Right lobe of liver (tissue), 6 donors: ENCODE measurements around the gene COMMD9. TPM values are rescaled to one million over a fixed set of nuclear protein-coding genes. Genes with fewer than 3 reads are reported as not detected.

Experiments
- ATAC-seq, 4 donors: fragments of 200-7000 bp; cut with Tn5 transposase; one replicate each; pipeline ENCODE4 v1.9.1; 2020; ENCODE audit warnings: mild to moderate bottlenecking in 4 of 4, moderate library complexity in 4 of 4
- DNase-seq, 3 donors: peaks; one replicate each; pipeline ENCODE4 v3.0.0-alpha.2; 2020
- H3K27ac ChIP-seq, 3 donors: fragments of 200-600 bp; one replicate each; pipeline ENCODE4 v1.8.0; 2022
- H3K27me3 ChIP-seq, 2 donors: fragments of 200-600 bp; one replicate each; pipeline ENCODE4 v1.8.0; 2022
- H3K36me3 ChIP-seq, 4 donors: fragments of 200-600 bp; sonication (generic) in 1 of 4; one replicate each; pipeline versions ENCODE4 v1.5.1 to v1.8.0; 2017 to 2022; ENCODE audit warnings: control low read depth in 1 of 4
- H3K4me1 ChIP-seq, 4 donors: fragments of 200-600 bp; sonication (generic) in 1 of 4; one replicate each; pipeline versions ENCODE4 v1.5.1 to v1.8.0; 2017 to 2022; ENCODE audit warnings: control low read depth in 1 of 4
- H3K4me3 ChIP-seq, 3 donors: fragments of 200-600 bp; one replicate each; pipeline ENCODE4 v1.8.0; 2022
- H3K9me3 ChIP-seq, 4 donors: fragments of 200-600 bp; sonication (generic) in 1 of 4; one replicate each; pipeline versions ENCODE4 v1.5.1 to v1.8.0; 2017 to 2022; ENCODE audit warnings: control low read depth in 1 of 4
- POLR2A ChIP-seq: fragments of 450-650 bp; IDR thresholded peaks from one replicate; pipeline ENCODE4 v1.6.1; 2017; ENCODE audit warnings: antibody characterized with exemption, mild to moderate bottlenecking
- WGBS: methylation state at CpG from one replicate; pipeline ENCODE4 v1.1.6; 2018; ENCODE audit warnings: low coverage, low lambda C conversion rate; ENCODE audit not compliant: insufficient coverage; ENCODE audit errors: missing lambda C conversion rate; 5-methylcytosine and 5-hydroxymethylcytosine counted together
- intact Hi-C, 2 donors: fragments of 100-400 bp; cut with DNase I; formaldehyde crosslinking; loops; one replicate each; pipeline versions ENCODE4 v1.11.2 to v1.14.1; 2022
- total RNA-seq, 6 experiments: library from RNA; depleted of rRNA in 2 of 6; stranded (reverse); fragments of >200 nt in 2 of 6; fragmentation: NEBNext Ultra II Directional in 3 of 6; extraction: Animal tissue kit (Norgen Biotek cat#: 25700) in 3 of 6; gene quantifications; one replicate each; pipeline versions ENCODE4 v1.1.0 to v1.2.4, GENCODE V29; 2016 to 2023
- TF ChIP-seq, protein P1 (sequence below), 4 donors: fragments of 200-600 bp in 3 of 4; fragments of 450-650 bp in 1 of 4; IDR thresholded peaks; one replicate each; pipeline versions ENCODE4 v1.5.1 to v1.8.0; 2016 to 2022; ENCODE audit warnings: antibody characterized with exemption in 4 of 4, mild to moderate bottlenecking in 2 of 4
- donor health status: DM: no; HTN: yes; CAD: no.
- donor health status: DM: no; HTN: no; CAD: no.
- donor health status: DM: no; HTN: no; CAD: no.
- donor health status: DM: no; HTN: yes; CAD: no.
- donor health status: DM: no; HTN: yes; CAD: no.

Gene COMMD9
- total RNA-seq, 6 experiments from 2014 or later = 30.6 to 41.4 (median 34.6) TPM

DNA sequence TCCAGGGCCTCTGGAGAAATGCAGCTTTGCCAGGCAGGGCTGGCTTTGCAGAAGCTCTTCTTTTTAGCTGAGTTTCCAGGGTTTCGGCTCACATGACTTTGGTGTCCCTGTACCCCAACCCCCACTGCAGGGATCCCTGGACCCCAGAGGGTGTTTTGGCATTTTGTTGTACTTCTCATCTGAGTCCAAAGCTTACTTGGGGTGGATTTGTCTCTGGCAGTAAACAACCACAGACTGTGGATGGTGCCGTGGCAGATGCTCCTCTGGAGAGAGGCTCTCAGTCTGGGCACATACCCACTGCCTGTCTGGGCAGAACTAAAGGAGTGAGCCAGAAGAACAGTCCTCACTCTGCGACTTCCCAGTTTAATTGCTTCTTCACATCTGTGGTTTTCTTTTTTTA lies 49.6 kb downstream of the COMMD9 start:
- Histone ChIP-seq H3K4me3 (no peak overlapping the region), H3K27ac (no peak overlapping the region), H3K36me3 (no peaks in the 10 kb centered on the region), H3K4me1 (no peaks in the 10 kb centered on the region), H3K9me3 (no peaks in the 10 kb centered on the region), H3K27me3 (no peaks in the 10 kb centered on the region)
- no peak for TF ChIP-seq POLR2A
- TF ChIP-seq, protein P1, sequence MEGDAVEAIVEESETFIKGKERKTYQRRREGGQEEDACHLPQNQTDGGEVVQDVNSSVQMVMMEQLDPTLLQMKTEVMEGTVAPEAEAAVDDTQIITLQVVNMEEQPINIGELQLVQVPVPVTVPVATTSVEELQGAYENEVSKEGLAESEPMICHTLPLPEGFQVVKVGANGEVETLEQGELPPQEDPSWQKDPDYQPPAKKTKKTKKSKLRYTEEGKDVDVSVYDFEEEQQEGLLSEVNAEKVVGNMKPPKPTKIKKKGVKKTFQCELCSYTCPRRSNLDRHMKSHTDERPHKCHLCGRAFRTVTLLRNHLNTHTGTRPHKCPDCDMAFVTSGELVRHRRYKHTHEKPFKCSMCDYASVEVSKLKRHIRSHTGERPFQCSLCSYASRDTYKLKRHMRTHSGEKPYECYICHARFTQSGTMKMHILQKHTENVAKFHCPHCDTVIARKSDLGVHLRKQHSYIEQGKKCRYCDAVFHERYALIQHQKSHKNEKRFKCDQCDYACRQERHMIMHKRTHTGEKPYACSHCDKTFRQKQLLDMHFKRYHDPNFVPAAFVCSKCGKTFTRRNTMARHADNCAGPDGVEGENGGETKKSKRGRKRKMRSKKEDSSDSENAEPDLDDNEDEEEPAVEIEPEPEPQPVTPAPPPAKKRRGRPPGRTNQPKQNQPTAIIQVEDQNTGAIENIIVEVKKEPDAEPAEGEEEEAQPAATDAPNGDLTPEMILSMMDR (IDR thresholded peaks at IDR 0.05) = no peak
- intact Hi-C loops = no loop called here
- 89% methylated on average over 1 of the region's 3 CpGs for WGBS
- DNase-seq = no peak
- ATAC-seq = no peak

DNA sequence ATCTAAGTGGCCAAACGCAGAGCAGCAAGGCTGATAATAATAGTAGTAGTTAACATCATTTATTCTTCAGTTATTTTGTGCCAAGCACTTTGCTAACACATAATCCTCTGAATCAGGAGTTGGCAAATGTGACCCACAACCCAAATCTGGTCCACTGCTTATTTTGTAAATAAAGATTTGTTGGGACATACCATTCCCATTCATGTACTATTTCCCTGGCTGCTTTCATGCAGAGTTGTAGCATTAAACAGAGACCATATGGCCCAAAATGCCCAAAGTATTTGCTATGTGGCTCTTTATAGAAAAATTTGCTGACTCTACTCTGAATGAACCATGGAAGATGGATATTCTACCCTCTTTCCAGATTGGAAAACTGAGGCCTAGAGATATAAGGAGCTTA lies 50.3 kb downstream of the COMMD9 start:
- ATAC-seq (no peak), DNase-seq (no peak)
- H3K27ac ChIP-seq = no peak overlapping the region
- H3K36me3 ChIP-seq = no peaks in the 10 kb centered on the region
- 100% methylated on average over 1 of the region's 1 CpG for WGBS
- no peaks in the 10 kb centered on the region for H3K9me3 ChIP-seq
- H3K27me3 ChIP-seq = no peaks in the 10 kb centered on the region
- no peak for TF ChIP-seq POLR2A
- TF ChIP-seq, protein P1 (IDR thresholded peaks at IDR 0.05) = no peak
- no peak overlapping the region for H3K4me3 ChIP-seq
- H3K4me1 ChIP-seq = no peaks in the 10 kb centered on the region
- intact Hi-C loops = no loop called here

GRCh38 chr11:36238036-36238631 lies 51.1 kb downstream of the COMMD9 start:
- no peaks in the 10 kb centered on the region for H3K27me3 ChIP-seq
- intact Hi-C loops = no loop called here

GRCh38 chr11:36237391-36237790 lies 51.8 kb downstream of the COMMD9 start:
- no peaks in the 10 kb centered on the region for H3K4me1 ChIP-seq
- DNase-seq (no peak), ATAC-seq (no peak)
- no peaks in the 10 kb centered on the region for H3K36me3 ChIP-seq
- TF ChIP-seq, protein P1 (IDR thresholded peaks at IDR 0.05) = no peak
- no peak for TF ChIP-seq POLR2A
- no peaks in the 10 kb centered on the region for H3K27me3 ChIP-seq
- no peak overlapping the region for H3K27ac ChIP-seq
- no peak overlapping the region for H3K4me3 ChIP-seq
- no peaks in the 10 kb centered on the region for H3K9me3 ChIP-seq
- intact Hi-C loops = no loop called here

More at GRCh38 chr11:36238036-36238631, 51.1 kb downstream of the COMMD9 start:
- DNase-seq (no peak), ATAC-seq (no peak)
- H3K4me3 ChIP-seq = no peak overlapping the region
- H3K27ac ChIP-seq = no peak overlapping the region
- H3K4me1 ChIP-seq = no peaks in the 10 kb centered on the region
- TF ChIP-seq, protein P1 (IDR thresholded peaks at IDR 0.05) = no peak
- TF ChIP-seq POLR2A = no peak
- no peaks in the 10 kb centered on the region for H3K9me3 ChIP-seq
- no peaks in the 10 kb centered on the region for H3K36me3 ChIP-seq

- no peaks in the 10 kb centered on the region for H3K36me3 ChIP-seq
- no peak overlapping the region for H3K27ac ChIP-seq
- no peak for TF ChIP-seq POLR2A
- TF ChIP-seq, protein P1 (IDR thresholded peaks at IDR 0.05) = no peak
- no peak overlapping the region for H3K4me3 ChIP-seq
- H3K9me3 ChIP-seq = no peaks in the 10 kb centered on the region
- intact Hi-C loops = no loop called here
- no peaks in the 10 kb centered on the region for H3K27me3 ChIP-seq
- 96% methylated on average over 3 of the region's 3 CpGs for WGBS
- DNase-seq (no peak), ATAC-seq (no peak)
- H3K4me1 ChIP-seq = no peaks in the 10 kb centered on the region
Observed at GRCh38 chr11:36235750-36236149, 53.5 kb downstream of the COMMD9 start.
